NCI-H2029 (cell line): Measurements from ENCODE around the gene IGF2R.
A peak's percentile ranks its signal among the peaks of the same experiment; 100 is the strongest.
"Not testable (repeated sequence)": the region's sequence is repeated elsewhere in the genome, so short reads cannot be mapped to it uniquely, and the experiment has no call there.

Source experiments
- DNase-seq: peaks from one replicate; lab custom pipeline; 2025; lab: John Stamatoyannopoulos, UW

Gene IGF2R

GRCh38 chr6:159996626-159997497, 28.0 kb downstream of the IGF2R start:
- DNase-seq: no peak

- DNase-seq: no peak
Measured at GRCh38 chr6:159997498-159998101, 28.7 kb downstream of the IGF2R start.

- DNase-seq: no peak
Measured at GRCh38 chr6:159998538-159998937, 29.7 kb downstream of the IGF2R start.

GRCh38 chr6:159999240-159999671, 30.4 kb downstream of the IGF2R start:
- no peak for DNase-seq

- no peak for DNase-seq
Measured at GRCh38 chr6:160000280-160000704, 31.4 kb downstream of the IGF2R start.

GRCh38 chr6:160000893-160001427, 32.1 kb downstream of the IGF2R start:
- not testable (repeated sequence) for DNase-seq

GRCh38 chr6:160002882-160003281, 34.0 kb downstream of the IGF2R start:
- DNase-seq: no peak

- DNase-seq: no peak
Measured at GRCh38 chr6:160004018-160004417, 35.1 kb downstream of the IGF2R start.

- no peak for DNase-seq
Measured at GRCh38 chr6:160004419-160005175, 35.7 kb downstream of the IGF2R start.

GRCh38 chr6:160005211-160005610, 36.3 kb downstream of the IGF2R start:
- DNase-seq: no peak

- no peak for DNase-seq
Measured at GRCh38 chr6:160005861-160006540, 37.1 kb downstream of the IGF2R start.

GRCh38 chr6:160007145-160007544, 38.3 kb downstream of the IGF2R start:
- DNase-seq: no peak

- DNase-seq: no peak
Measured at GRCh38 chr6:160007611-160008010, 38.7 kb downstream of the IGF2R start.

- no peak for DNase-seq
Measured at GRCh38 chr6:160010067-160010466, 41.2 kb downstream of the IGF2R start.

GRCh38 chr6:160013987-160014868, 45.3 kb downstream of the IGF2R start:
- DNase-seq: peak; percentile 69

GRCh38 chr6:160014869-160015182, 45.9 kb downstream of the IGF2R start:
- DNase-seq: no peak

- DNase-seq: no peak
Measured at GRCh38 chr6:160015778-160016684, 47.1 kb downstream of the IGF2R start.

GRCh38 chr6:160022101-160022500, 53.2 kb downstream of the IGF2R start:
- no peak for DNase-seq

GRCh38 chr6:160022793-160023192, 53.9 kb downstream of the IGF2R start:
- no peak for DNase-seq

- no peak for DNase-seq
Measured at GRCh38 chr6:160024152-160024551, 55.3 kb downstream of the IGF2R start.
